GM23338 (cell line): ENCODE measurements around the gene PRKD3. TPM values are rescaled to one million over a fixed set of nuclear protein-coding genes. Genes with fewer than 3 reads are reported as not detected.

Experiments used
- ETS1 ChIP-seq: IDR thresholded peaks from 2 replicates; pipeline ENCODE4 v1.6.1; 2016; ENCODE audit warnings: antibody characterized with exemption
- EZH2phosphoT487 ChIP-seq: fragments of 200-600 bp; sonication (generic); IDR thresholded peaks from one replicate; pipeline ENCODE4 v1.8.1; 2018; ENCODE audit warnings: antibody characterized with exemption; ENCODE audit not compliant: unreplicated experiment
- NANOG ChIP-seq: IDR thresholded peaks from 2 replicates; pipeline ENCODE4 v1.6.1; 2016; ENCODE audit warnings: antibody characterized with exemption, borderline replicate concordance
- REST ChIP-seq: IDR thresholded peaks from one replicate; pipeline ENCODE4 v1.6.1; 2018; ENCODE audit warnings: antibody characterized with exemption; ENCODE audit not compliant: unreplicated experiment
- STAT1 ChIP-seq: IDR thresholded peaks from one replicate; pipeline ENCODE4 v1.6.1; 2016; ENCODE audit warnings: antibody characterized with exemption; ENCODE audit not compliant: unreplicated experiment
- ZNF462 ChIP-seq: fragments of 250-450 bp; sonication (Bioruptor Pico); IDR thresholded peaks from 2 replicates; pipeline ENCODE4 v1.5.0; 2020; ENCODE audit warnings: mild to moderate bottlenecking, moderate library complexity
- polyA plus RNA-seq: library from polyadenylated mRNA; unstranded; fragments of >200 nt; fragmentation: Nextera tagmentation; extraction: Ambion mirVana; gene quantifications from 2 replicates; pipeline ENCODE4 v1.2.1, GENCODE V29; 2016
- total RNA-seq: library from RNA; depleted of rRNA; stranded (reverse); fragments of >200 nt; shearing (Covaris generic); gene quantifications from 2 replicates; pipeline ENCODE4 v1.2.3, GENCODE V29; 2014

PRKD3 gene
- total and polyA plus RNA-seq, 2 experiments from 2014 or later: 59.7 to 77.0 TPM

- TF ChIP-seq ZNF462 (CRISPR knock-in tag) (no peak), STAT1 (no peak), ETS1 (no peak), REST (no peak), EZH2phosphoT487 (no peak), NANOG (no peak)
Measured at GRCh38 chr2:37340637-37341036, 16.0 kb upstream of the PRKD3 start (continued).
